NCI-H1417 (cell line): ENCODE results near the gene COQ9.

ENCODE experiments used
- DNase-seq, 3 experiments: peaks; one replicate each; lab custom pipeline; 2025; lab: John Stamatoyannopoulos, UW

COQ9 gene

DNA sequence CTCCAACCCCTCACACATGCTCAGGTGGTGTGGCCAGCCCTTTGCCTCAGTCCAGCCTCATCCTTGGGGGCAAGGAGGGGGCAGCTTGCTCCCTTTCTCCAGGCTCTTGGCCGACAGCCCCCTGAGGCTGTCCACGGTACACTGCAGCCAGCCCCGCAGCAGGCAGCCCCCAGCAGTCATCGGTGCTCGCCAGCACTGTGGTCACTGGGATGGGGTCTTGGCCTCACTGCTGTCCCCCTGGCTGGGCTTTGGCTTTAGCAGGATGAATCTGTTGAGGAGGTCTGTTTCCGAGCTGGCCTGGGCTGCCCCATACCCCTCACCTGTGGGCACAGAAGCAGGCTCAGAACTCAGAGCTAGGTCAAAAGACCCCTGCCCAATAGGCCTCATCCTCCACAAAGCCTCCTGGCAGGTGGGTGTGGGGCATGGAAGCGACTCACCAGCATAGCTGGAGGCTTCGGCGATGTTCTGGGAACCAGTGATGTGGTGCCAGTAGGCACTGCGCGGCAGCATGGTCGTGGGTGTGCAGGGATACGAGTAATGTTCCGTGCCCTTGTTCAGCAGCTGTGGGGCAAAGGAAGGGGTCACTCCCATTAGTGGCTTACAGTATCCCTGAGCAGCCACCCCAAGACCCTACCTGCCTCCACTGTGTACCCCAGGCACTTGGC lies 26.0 kb downstream of the COQ9 start:
- no peak for DNase-seq

DNA sequence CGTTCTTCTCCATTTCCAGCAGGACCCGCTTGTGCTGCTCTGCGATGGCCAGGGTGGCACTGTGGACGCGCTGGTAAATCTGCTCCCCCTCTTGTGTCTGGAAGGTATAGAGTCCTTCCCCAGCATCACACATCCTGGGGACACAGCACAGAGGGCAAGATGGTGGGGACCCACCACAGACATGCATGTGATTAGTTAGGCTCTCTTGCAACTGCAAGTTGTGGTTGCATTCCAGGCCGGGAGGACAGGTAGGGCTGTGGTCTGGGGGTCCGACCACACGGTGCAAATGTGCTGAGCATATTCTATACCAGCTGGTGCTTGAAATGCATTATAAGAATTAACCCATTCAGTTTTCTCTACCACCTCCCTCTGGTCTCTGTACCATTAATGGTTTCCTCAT lies 26.6 kb downstream of the COQ9 start:
- no peak for DNase-seq

DNA sequence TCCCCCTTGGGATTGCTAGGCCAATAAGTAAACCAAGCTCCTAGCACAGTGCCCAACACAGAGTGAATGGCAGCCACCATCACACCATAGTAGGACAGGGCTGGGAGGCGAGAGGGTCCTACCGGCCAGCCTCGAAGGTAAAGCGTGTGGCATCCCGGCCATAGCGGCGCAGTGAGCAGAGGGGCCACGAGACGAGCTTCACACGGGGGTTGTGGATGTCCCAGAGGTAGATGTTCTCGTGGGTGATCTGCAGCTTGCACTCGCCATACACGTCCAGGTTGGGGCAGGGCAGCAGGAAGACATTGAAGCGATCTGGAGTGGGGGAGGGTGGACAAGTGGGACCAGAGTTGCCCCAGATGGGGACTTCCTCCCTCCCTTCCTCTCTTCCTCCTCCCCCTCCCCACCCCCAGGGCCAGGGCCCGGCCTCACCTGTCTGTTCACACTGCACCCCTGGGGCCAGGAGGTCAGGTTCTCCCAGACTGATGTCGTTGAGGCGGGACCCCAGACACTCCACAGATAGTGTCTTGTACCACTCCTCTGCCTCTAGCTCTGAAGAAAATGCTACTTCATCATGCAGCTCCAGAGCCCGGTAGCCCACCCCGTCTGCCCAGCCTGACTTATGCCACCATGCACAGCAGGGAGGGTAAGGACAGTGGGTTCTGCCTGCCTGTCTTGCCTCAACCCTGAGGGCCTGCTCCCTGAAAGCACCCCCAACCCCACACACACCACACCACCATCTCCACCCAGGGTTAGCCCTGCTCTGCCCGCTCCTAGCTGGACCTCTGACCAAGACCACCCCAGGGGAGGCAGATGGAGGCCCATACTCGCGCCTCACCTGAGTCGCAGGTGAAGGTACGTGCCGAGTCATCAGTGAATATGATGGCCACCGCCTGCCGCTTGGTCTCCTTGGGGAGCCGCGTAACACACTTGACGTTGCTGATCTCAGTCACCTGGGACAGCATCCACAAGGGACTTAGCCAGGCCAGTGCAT lies 27.7 kb downstream of the COQ9 start:
- no peak for DNase-seq

DNA sequence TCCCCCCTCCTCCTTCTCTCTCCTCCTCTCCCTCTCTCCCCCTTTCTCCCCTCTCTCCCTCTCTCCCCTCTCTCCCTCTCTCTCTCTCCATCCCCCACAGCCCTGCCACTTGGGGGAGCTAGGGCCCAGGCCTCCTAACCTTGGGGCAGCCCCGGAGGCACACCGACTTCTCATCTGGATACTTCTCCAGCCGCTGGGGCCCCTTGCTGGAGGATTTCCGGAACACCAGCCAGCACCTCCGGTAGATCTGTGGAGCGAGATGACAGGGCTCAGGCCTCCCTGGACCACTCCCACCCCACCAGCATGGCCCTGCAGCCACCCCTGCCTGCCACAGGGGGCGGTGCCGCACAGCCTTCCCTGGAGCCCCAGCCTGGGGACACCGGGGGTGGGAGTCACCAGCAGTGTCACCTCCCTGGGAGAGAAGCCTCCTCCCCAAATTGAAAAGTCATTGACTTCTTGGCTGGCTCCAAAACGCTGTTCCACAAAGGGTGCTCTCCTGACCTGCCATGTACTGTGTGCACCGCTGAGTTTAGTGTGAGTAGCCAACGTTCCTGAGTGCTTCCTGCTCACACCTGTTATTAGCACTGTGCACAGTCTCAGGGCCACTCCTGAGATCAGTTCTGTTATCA lies 28.5 kb downstream of the COQ9 start:
- peak in 2 of 3 experiments; percentile 9 to 24 for DNase-seq

DNA sequence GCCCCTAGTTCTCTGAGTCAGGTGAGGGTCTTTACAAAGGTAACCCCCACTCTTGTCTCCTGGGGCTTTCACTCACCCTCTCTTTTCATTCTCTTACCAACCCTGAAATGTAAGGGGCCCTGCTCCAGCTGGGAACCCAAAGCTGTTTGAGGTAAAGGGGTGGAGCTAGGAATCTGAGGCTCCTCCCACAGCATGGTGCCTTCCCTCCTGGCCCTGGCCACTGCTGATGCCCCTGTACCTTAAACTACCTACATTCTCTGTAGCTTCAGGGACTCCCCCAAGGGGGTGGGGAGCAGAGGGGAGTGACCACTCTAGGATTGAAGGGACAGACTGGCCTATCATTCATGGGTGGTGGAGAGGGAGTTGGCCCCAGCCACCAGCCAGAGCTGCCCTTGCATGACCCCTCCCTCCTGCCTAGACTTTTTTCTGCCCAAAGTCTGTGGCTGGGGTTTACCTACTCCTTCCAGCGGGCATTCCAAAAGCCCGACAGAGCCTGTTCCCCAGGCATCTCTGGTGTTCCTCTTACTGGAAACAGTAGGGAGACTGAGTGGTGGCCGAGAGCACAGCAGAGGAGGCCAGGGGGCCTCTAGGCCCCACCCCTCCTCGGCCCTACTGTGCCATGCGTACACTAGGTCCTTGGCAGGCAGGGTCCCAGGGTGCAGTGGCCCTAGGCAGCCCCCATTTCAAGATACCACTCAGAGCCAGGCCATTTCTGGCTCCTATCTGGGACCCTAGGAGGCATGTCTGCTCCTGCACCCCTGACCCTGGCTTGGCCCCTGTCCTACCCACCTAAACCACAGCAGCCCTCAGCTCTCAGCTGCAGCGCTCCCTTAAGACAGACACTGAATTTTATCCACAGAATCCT lies 29.5 kb downstream of the COQ9 start:
- no peak for DNase-seq

- DNase-seq: peak; percentile 53 to 81 (median 65)
Observed at GRCh38 chr16:57477531-57478202, 30.4 kb downstream of the COQ9 start.

- no peak for DNase-seq
Observed at GRCh38 chr16:57478396-57479204, 31.3 kb downstream of the COQ9 start.

DNA sequence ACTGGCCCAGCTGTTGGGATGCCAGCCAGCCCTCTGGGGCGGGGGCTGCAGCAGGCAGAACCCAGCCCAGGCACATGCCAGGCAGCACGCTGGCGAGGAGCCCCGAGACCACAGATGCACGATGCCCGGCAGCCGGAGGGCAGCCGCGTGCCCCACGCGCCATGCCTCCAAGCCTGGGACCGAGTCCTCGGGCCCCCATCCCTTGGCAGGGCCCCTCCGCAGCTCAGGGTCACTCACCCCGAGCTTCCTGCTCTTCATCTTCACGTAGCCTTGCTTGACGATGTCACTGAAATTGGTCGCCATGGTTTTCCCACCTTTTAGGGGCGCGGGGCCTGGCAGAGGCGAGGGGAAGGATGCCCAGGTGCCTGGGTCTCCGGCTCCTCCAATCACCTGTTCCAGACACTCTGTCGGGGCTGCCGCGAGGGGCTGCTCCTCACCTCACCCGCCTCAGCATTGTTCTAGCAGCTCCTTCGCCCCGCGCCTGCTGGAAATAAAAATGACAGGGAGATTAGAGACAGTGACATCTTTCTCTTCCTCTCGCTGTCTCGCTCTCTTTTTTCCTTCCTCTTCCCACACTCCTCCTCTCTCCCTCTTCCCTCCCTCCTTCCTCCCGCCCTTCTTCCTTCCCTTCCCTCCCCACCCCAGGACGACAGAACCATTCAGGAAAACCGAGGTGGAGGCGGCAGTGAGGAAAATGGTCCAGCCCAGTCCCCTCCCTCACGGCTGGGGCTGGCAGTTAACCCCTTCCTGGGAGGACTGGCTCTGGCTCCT lies 32.1 kb downstream of the COQ9 start:
- peak in 2 of 3 experiments; percentile 45 to 58 for DNase-seq

DNA sequence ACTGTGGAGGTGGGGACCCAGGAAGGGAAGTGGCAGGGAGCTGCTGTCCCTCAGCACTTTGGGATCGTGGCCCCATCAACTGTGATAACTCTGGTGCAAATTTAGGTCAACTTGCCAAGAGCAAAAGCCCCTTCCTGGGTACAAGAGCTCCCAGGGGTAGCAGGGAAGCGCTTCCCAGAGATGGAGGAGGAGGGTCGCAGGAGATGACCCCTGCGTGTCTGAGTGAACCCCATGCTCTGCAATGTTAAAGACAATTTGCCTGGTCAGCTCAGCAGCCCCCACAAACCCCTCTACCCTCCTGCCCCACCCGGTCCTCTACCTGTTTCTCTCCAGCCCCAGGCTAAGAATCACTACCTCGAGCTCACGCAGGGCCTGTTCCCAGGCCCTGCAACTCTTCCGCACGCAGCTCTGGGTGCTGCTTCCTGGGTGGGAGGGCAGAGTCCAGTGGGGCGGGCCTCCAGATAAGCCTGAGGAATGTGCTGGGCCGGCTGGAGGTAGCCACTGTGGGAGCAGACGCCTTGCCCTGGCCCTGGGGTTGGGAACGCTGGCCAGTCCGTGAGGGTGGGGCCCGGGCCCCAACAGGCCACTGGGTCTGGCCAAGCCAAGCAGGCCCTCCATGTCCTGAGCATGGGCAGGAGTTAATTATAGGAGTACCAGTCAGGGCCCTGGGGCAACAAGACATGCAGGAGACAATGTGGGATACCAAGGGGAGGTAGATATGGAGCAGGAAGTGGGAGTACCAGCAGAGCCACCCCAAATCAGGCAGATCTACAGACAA lies 32.9 kb downstream of the COQ9 start:
- DNase-seq: no peak

DNA sequence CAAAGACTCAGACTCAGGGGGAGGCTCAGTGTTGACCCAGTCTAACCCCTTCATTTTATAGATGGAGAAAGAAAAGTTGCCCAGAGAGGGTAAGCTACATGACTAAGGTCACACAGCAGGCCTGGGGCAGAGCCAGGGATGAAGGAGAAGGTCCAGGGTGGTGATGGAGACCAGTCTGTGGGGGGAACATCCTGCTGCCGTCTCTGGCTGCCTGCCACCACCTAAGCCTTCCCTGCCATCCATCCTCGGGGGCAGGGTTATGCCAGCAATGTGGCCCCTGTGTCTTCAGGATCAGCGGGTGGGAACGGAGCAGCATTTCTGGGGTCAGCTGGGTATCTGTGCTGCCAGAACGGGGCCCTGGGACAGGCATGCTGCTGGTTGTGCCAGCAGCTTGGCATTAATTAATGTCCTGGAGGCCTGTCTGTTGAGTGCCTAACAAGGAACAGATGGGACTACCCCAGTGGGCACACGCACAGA lies 33.5 kb downstream of the COQ9 start:
- no peak for DNase-seq

GRCh38 chr16:57481421-57481820 lies 34.1 kb downstream of the COQ9 start:
- no peak for DNase-seq

GRCh38 chr16:57482845-57483545 lies 35.7 kb downstream of the COQ9 start:
- DNase-seq: no peak

- no peak for DNase-seq
Observed at GRCh38 chr16:57483725-57484514, 36.6 kb downstream of the COQ9 start.

DNA sequence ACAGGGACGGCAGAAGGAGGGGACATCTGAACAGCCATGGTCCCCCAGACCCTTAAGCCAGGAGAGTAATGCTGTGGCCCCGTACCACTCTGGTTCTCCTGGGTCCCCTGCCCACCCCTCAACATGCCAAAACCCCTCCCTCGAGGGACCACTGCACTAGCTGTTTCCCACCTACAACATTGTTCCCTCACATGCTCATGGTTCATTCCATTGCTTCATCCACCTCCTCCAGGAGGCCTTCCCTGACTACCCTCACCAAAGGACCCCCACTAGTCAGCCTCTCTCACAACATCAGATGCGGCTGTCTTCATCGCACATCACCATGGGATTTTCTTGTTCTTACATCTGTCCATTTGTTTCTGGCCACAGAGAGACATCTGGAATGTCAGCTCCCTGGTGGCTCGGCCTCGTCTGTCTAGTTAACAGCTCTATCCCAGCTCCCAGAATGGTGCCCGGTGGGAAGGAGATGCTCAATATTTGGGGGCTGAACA lies 37.3 kb downstream of the COQ9 start:
- DNase-seq: no peak

GRCh38 chr16:57485091-57485915 lies 38.0 kb downstream of the COQ9 start:
- DNase-seq: peak in 2 of 3 experiments; percentile 21 to 34
